Stomach (tissue), 9 donors: ENCODE results near the gene C19orf53. TPM values are rescaled to one million over a fixed set of nuclear protein-coding genes. Genes with fewer than 3 reads are reported as not detected.
"Not testable (repeated sequence)": the region's sequence is repeated elsewhere in the genome, so short reads cannot be mapped to it uniquely, and the experiment has no call there.

Source experiments
- DNase-seq, 2 donors: peaks; one replicate each; pipeline versions ENCODE4 v3.0.0 to v3.0.0-alpha.2; 2013 to 2019
- H3K27ac ChIP-seq, 5 donors: fragments of 200-600 bp in 4 of 5; sonication (generic) in 4 of 5; one replicate each; pipeline ENCODE4 v1.5.1; 2013 to 2019; ENCODE audit warnings: mild to moderate bottlenecking in 1 of 5, moderate library complexity in 1 of 5
- H3K27me3 ChIP-seq, 3 donors: fragments of 200-600 bp; sonication (generic); one replicate each; pipeline ENCODE4 v1.5.1; 2017 to 2019; ENCODE audit warnings: mixed run types in 1 of 3
- H3K36me3 ChIP-seq, 4 donors: fragments of 200-600 bp; sonication (generic); 1 replicate in 3 of 4; 2 replicates in 1 of 4; pipeline ENCODE4 v1.5.1; 2016 to 2019
- H3K4me1 ChIP-seq, 4 donors: fragments of 200-600 bp; sonication (generic); one replicate each; pipeline ENCODE4 v1.5.1; 2016 to 2019
- H3K4me3 ChIP-seq, 4 donors: fragments of 200-600 bp; sonication (generic) in 3 of 4; one replicate each; pipeline ENCODE4 v1.5.1; 2016 to 2019; ENCODE audit warnings: mild to moderate bottlenecking in 1 of 4
- H3K9me3 ChIP-seq, 4 donors: fragments of 200-600 bp; sonication (generic); one replicate each; pipeline ENCODE4 v1.5.1; 2016 to 2019
- EP300 ChIP-seq: sonication (generic); formaldehyde crosslinking; IDR thresholded peaks from one replicate; pipeline ENCODE4 v1.6.1; 2017; ENCODE audit warnings: antibody characterized with exemption
- POLR2A ChIP-seq, 4 donors: fragments of 450-650 bp; IDR thresholded peaks; one replicate each; pipeline ENCODE4 v1.6.1; 2016; ENCODE audit warnings: antibody characterized with exemption in 4 of 4, control low read depth in 2 of 4, mild to moderate bottlenecking in 1 of 4, moderate library complexity in 1 of 4
- POLR2AphosphoS5 ChIP-seq, 3 donors: sonication (generic); formaldehyde crosslinking; IDR thresholded peaks; one replicate each; pipeline ENCODE4 v1.6.1; 2016; ENCODE audit warnings: antibody characterized with exemption in 3 of 3
- WGBS, 5 donors: extraction: QIAGEN DNeasy Blood & Tissue Kit in 3 of 5; methylation state at CpG; one replicate each; pipeline versions ENCODE4 v1.1.5 to v1.1.7; 2013 to 2018; 5-methylcytosine and 5-hydroxymethylcytosine counted together
- intact Hi-C: fragments of 100-400 bp; cut with DNase I; formaldehyde crosslinking; loops from one replicate; pipeline ENCODE4 v1.15.1; 2023; ENCODE audit warnings: low total_unique reads
- polyA plus RNA-seq, 3 donors: library from polyadenylated mRNA; stranded (reverse); fragments of 200-250 nt; gene quantifications; one replicate each; pipeline ENCODE4 v1.2.3, GENCODE V29; 2013
- total RNA-seq, 5 donors: library from RNA; depleted of rRNA; stranded (reverse); fragments of >200 nt; gene quantifications; one replicate each; pipeline versions ENCODE4 v1.1.0 to v1.2.3, GENCODE V29; 2014 to 2016
- TF ChIP-seq, protein P1 (sequence below), 7 experiments: fragments of 450-650 bp in 4 of 7; fragments of 200-600 bp in 3 of 7; sonication (generic) in 3 of 7; IDR thresholded peaks; one replicate each; pipeline ENCODE4 v1.5.1; 2016 to 2019; ENCODE audit warnings: antibody characterized with exemption in 7 of 7, control low read depth in 2 of 7, mild to moderate bottlenecking in 1 of 7
- donor health status: healthy with polysubstance abuse.
- donor health status: Bipolar disorder and iron deficiency.
- donor health status: healthy.

C19orf53 gene
- total and polyA plus RNA-seq, 8 donors = 14.7 to 271 (median 191) TPM

DNA sequence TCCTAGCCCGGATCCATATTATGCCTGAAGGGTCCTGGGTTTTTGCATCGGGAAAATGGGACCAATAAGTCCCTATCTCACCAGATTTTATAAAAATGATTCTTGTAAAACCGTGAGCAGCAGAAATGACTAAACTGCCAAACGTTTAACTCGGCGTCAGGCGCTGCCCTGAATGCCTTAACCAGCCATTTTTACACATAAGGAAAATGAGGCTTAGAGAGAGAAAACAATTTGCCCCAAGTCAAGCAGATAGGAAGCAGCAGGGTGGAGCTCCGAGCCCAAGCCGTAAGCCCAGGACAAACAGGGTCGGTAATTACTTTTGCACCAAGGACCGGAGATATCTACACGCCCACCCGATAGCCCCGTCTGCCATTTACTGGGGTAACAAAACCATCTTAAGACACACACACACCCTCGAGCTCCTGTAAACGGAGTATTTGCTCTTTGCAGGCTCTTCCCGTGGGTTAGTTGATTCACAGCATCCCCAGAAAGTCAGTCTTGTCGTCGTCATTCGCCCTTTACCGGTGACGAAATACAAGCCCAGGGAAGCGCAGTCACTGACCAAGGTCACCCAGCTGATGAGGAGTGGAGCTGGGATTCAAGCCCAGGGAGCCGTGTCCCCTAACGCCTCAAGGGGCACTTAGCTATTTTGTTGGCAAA, 26.0 kb upstream of the C19orf53 start:
- 0 to 2% (median 1%) methylated on average over 24 to 25 of the region's 25 CpGs for WGBS, 5 donors
- TF ChIP-seq EP300 = no peak
- TF ChIP-seq, protein P1, sequence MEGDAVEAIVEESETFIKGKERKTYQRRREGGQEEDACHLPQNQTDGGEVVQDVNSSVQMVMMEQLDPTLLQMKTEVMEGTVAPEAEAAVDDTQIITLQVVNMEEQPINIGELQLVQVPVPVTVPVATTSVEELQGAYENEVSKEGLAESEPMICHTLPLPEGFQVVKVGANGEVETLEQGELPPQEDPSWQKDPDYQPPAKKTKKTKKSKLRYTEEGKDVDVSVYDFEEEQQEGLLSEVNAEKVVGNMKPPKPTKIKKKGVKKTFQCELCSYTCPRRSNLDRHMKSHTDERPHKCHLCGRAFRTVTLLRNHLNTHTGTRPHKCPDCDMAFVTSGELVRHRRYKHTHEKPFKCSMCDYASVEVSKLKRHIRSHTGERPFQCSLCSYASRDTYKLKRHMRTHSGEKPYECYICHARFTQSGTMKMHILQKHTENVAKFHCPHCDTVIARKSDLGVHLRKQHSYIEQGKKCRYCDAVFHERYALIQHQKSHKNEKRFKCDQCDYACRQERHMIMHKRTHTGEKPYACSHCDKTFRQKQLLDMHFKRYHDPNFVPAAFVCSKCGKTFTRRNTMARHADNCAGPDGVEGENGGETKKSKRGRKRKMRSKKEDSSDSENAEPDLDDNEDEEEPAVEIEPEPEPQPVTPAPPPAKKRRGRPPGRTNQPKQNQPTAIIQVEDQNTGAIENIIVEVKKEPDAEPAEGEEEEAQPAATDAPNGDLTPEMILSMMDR (IDR thresholded peaks at IDR 0.05) = no peak
- no peak for TF ChIP-seq POLR2A (IDR thresholded peaks at IDR 0.05)
- TF ChIP-seq POLR2AphosphoS5 (IDR thresholded peaks at IDR 0.05) = peak in 1 of 3 donors; percentile 3
- DNase-seq = peak in 1 of 2 donors; percentile 67
- Histone ChIP-seq H3K36me3 (peaks cover 18 to 26% (median 22%) of the 10 kb centered on the region in 4 donors), H3K27me3 (no peaks in the 10 kb centered on the region), H3K27ac (peak overlapping the region; percentile 87 to 95 (median 93)), H3K9me3 (no peaks in the 10 kb centered on the region), H3K4me3 (peak overlapping the region; percentile 62 to 84 (median 78)), H3K4me1 (peaks cover 9 to 30% (median 27%) of the 10 kb centered on the region in 4 donors)
- intact Hi-C loops = no loop called here

GRCh38 chr19:13751436-13751835, 22.8 kb upstream of the C19orf53 start:
- no peaks in the 10 kb centered on the region for H3K27me3 ChIP-seq

DNA sequence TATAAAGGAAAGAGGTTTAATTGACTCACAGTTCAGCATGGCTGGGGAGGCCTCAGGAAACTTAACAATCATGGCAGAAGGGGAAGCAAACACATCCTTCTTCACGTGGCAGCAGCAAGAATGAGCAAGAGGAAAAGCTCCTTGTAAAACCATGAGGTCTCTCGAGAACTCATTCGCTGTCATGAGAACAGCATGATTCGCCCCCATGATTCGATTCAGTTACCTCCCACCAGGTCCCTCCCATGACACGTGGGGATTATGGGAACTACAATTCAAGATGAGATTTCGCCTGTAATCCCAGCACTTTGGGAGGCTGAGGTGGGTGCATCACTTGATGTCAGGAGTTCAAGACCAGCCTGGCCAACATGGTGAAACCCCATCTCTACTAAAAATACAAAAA, 20.6 kb upstream of the C19orf53 start:
- intact Hi-C loops, DNase-seq, H3K27me3 ChIP-seq, H3K9me3 ChIP-seq, H3K4me3 ChIP-seq, H3K27ac ChIP-seq: not testable (repeated sequence)
- Histone ChIP-seq H3K36me3 (peaks cover 65 to 80% (median 76%) of the 10 kb centered on the region in 4 donors), H3K4me1 (peaks cover 5 to 26% (median 21%) of the 10 kb centered on the region in 4 donors)
- 86 to 92% (median 91%) methylated on average over 7 of the region's 7 CpGs for WGBS, 5 donors

More at GRCh38 chr19:13751436-13751835, 22.8 kb upstream of the C19orf53 start:
- Histone ChIP-seq H3K9me3 (no peaks in the 10 kb centered on the region), H3K4me3 (no peak overlapping the region), H3K27ac (no peak overlapping the region), H3K36me3 (peaks cover 44 to 58% (median 54%) of the 10 kb centered on the region in 4 donors), H3K4me1 (peaks cover 9 to 30% (median 27%) of the 10 kb centered on the region in 4 donors)
- TF ChIP-seq POLR2A (IDR thresholded peaks at IDR 0.05) (no peak), POLR2AphosphoS5 (IDR thresholded peaks at IDR 0.05) (no peak), EP300 (no peak)
- TF ChIP-seq, protein P1 (IDR thresholded peaks at IDR 0.05) = no peak
- DNase-seq = no peak
- WGBS, 5 donors = 87 to 93% (median 91%) methylated on average over 16 of the region's 16 CpGs
- intact Hi-C loops = no loop called here

DNA sequence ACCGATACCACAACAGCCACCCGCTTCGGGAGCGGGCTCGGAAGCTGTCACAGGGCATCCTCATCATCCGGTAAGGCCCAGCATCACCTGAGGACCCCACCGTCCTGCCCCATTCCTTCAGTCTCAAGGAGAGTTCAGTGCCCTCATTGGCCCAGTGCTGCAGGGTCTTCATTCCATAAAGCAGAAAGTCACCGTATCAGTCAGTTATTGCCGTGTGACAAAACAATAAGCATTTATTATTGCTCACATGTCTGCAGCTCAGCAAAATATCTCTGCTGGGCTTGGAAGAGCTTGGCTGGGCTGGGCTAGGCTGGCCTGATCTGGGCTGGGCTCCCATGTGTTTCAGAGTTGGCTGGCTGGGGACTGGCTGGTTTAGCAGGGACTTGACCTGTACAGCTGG, 18.0 kb upstream of the C19orf53 start:
- no peak for TF ChIP-seq POLR2A (IDR thresholded peaks at IDR 0.05)
- 96 to 98% (median 97%) methylated on average over 8 to 9 of the region's 9 CpGs for WGBS, 5 donors
- DNase-seq = no peak
- no peaks in the 10 kb centered on the region for H3K27me3 ChIP-seq
- H3K4me3 ChIP-seq = no peak overlapping the region
- peaks cover 85 to 100% (median 100%) of the 10 kb centered on the region in 4 donors for H3K36me3 ChIP-seq
- H3K27ac ChIP-seq = no peak overlapping the region
- intact Hi-C loops = no loop called here
- no peaks in the 10 kb centered on the region for H3K9me3 ChIP-seq
- H3K4me1 ChIP-seq = peaks cover 0 to under 1% (median under 1%) of the 10 kb centered on the region in 4 donors

- Histone ChIP-seq H3K27me3 (no peaks in the 10 kb centered on the region), H3K36me3 (peaks cover 79 to 100% (median 100%) of the 10 kb centered on the region in 4 donors), H3K4me1 (peaks cover 0 to 3% (median 0%) of the 10 kb centered on the region in 4 donors), H3K27ac (no peak overlapping the region), H3K4me3 (no peak overlapping the region), H3K9me3 (no peaks in the 10 kb centered on the region)
- TF ChIP-seq POLR2A (IDR thresholded peaks at IDR 0.05) = no peak
- TF ChIP-seq, protein P1 (IDR thresholded peaks at IDR 0.05) = no peak
- TF ChIP-seq EP300 = no peak
- no peak for DNase-seq
- 81 to 87% (median 82%) methylated on average over 14 to 15 of the region's 15 CpGs for WGBS, 5 donors
- intact Hi-C loops = no loop called here
These were observed 16.2 kb upstream of the C19orf53 start for GRCh38 chr19:13757805-13758772.
